SW480 (cell line): ENCODE results near the gene MRGPRD.
"Not testable (repeated sequence)": the region's sequence is repeated elsewhere in the genome, so short reads cannot be mapped to it uniquely, and the experiment has no call there.

ENCODE experiments used
- DNase-seq: peaks from one replicate; pipeline ENCODE4 v3.0.0-alpha.2; 2016; ENCODE audit warnings: low spot score

MRGPRD gene

GRCh38 chr11:69005631-69006368 is 25.0 kb upstream of the MRGPRD start:
- DNase-seq = no peak

- no peak for DNase-seq
These were observed 24.4 kb upstream of the MRGPRD start for GRCh38 chr11:69005183-69005630.

GRCh38 chr11:69004411-69005182 is 23.8 kb upstream of the MRGPRD start:
- DNase-seq = no peak

GRCh38 chr11:69003866-69004367 is 23.1 kb upstream of the MRGPRD start:
- DNase-seq = no peak

- DNase-seq = no peak
These were observed 22.6 kb upstream of the MRGPRD start for GRCh38 chr11:69003301-69003865.

GRCh38 chr11:69002570-69003231 is 21.9 kb upstream of the MRGPRD start:
- no peak for DNase-seq

GRCh38 chr11:69002110-69002569 is 21.4 kb upstream of the MRGPRD start:
- no peak for DNase-seq

- no peak for DNase-seq
These were observed 20.7 kb upstream of the MRGPRD start for GRCh38 chr11:69001243-69002081.

GRCh38 chr11:69000831-69001242 is 20.1 kb upstream of the MRGPRD start:
- DNase-seq = peak; percentile 76

- no peak for DNase-seq
These were observed 19.6 kb upstream of the MRGPRD start for GRCh38 chr11:69000391-69000790.

GRCh38 chr11:68999748-69000355 is 19.1 kb upstream of the MRGPRD start:
- DNase-seq = not testable (repeated sequence)

- peak; percentile 49 for DNase-seq
These were observed 18.4 kb upstream of the MRGPRD start for GRCh38 chr11:68999093-68999747.

GRCh38 chr11:68998390-68998911 is 17.7 kb upstream of the MRGPRD start:
- peak; percentile 56 for DNase-seq

- no peak for DNase-seq
These were observed 17.2 kb upstream of the MRGPRD start for GRCh38 chr11:68997995-68998348.

- no peak for DNase-seq
These were observed 16.6 kb upstream of the MRGPRD start for GRCh38 chr11:68997124-68997994.

GRCh38 chr11:68996376-68997123 is 15.8 kb upstream of the MRGPRD start:
- DNase-seq = no peak

- no peak for DNase-seq
These were observed 14.1 kb upstream of the MRGPRD start for GRCh38 chr11:68994894-68995285.

- DNase-seq = no peak
These were observed 13.5 kb upstream of the MRGPRD start for GRCh38 chr11:68994161-68994893.
